SK-N-DZ (cell line): Measurements from ENCODE around the gene KCNMB4. TPM values are rescaled to one million over a fixed set of nuclear protein-coding genes. Genes with fewer than 3 reads are reported as not detected.

Experiments used
- DNase-seq: peaks from one replicate; pipeline ENCODE4 v3.0.0-alpha.2; 2015; ENCODE audit warnings: low spot score
- polyA plus RNA-seq, 2 experiments: library from polyadenylated mRNA; depleted of rRNA; stranded (reverse); fragments of >200 nt; gene quantifications; 2 replicates each; pipeline ENCODE4 v1.2.3, GENCODE V29; 2014

KCNMB4 gene
- polyA plus RNA-seq (2014; cell fraction: cytosol; rRNA removed) = 7.9 and 8.6 TPM in 2 replicates
- 2.3 and 4.3 TPM in 2 replicates for polyA plus RNA-seq (2014; cell fraction: nucleus; rRNA removed)

- peak; percentile 86 for DNase-seq
Measured at GRCh38 chr12:70365648-70366518, at the start of gene KCNMB4. Gene KCNMB4 (plus strand): TSS chr12:70366290. CDS start chr12:70366735, 445 bp downstream.

GRCh38 chr12:70317781-70318180 is 48.3 kb upstream of the KCNMB4 start:
- DNase-seq = no peak

GRCh38 chr12:70319605-70320004 is 46.5 kb upstream of the KCNMB4 start:
- no peak for DNase-seq

GRCh38 chr12:70321191-70321590 is 44.9 kb upstream of the KCNMB4 start:
- DNase-seq = no peak

- DNase-seq = no peak
Measured at GRCh38 chr12:70327541-70327940, 38.5 kb upstream of the KCNMB4 start.

GRCh38 chr12:70329728-70330127 is 36.4 kb upstream of the KCNMB4 start:
- no peak for DNase-seq

- no peak for DNase-seq
Measured at GRCh38 chr12:70330158-70330557, 35.9 kb upstream of the KCNMB4 start.

GRCh38 chr12:70332236-70332635 is 33.9 kb upstream of the KCNMB4 start:
- DNase-seq = no peak

GRCh38 chr12:70334742-70335141 is 31.3 kb upstream of the KCNMB4 start:
- DNase-seq = no peak

GRCh38 chr12:70338531-70338930 is 27.6 kb upstream of the KCNMB4 start:
- DNase-seq = no peak

GRCh38 chr12:70351076-70351475 is 15.0 kb upstream of the KCNMB4 start:
- no peak for DNase-seq

- no peak for DNase-seq
Measured at GRCh38 chr12:70353780-70354660, 12.1 kb upstream of the KCNMB4 start.

GRCh38 chr12:70354787-70355186 is 11.3 kb upstream of the KCNMB4 start:
- DNase-seq = no peak

GRCh38 chr12:70355972-70356371 is 10.1 kb upstream of the KCNMB4 start:
- DNase-seq = no peak

GRCh38 chr12:70359458-70360197 is 6.5 kb upstream of the KCNMB4 start:
- no peak for DNase-seq

GRCh38 chr12:70360218-70360617 is 5.9 kb upstream of the KCNMB4 start:
- DNase-seq = no peak

GRCh38 chr12:70364695-70365397 is 1.2 kb upstream of the KCNMB4 start:
- DNase-seq = no peak

- DNase-seq = no peak
Measured at GRCh38 chr12:70365398-70365647, 767 bp upstream of the KCNMB4 start.

- peak; percentile 63 for DNase-seq
Measured at GRCh38 chr12:70366581-70367257, 629 bp downstream of the KCNMB4 start.

- DNase-seq = no peak
Measured at GRCh38 chr12:70367258-70368141, 1.4 kb downstream of the KCNMB4 start.
